HG03135 (cell line): ENCODE data around the gene LAG3.

Source experiments
- ATAC-seq: cut with Tn5 transposase; IDR thresholded peaks from one replicate; pipeline ENCODE4 v1.9.1; 2021; ENCODE audit warnings: mild to moderate bottlenecking, moderate library complexity; ENCODE audit not compliant: unreplicated experiment

Gene LAG3

DNA sequence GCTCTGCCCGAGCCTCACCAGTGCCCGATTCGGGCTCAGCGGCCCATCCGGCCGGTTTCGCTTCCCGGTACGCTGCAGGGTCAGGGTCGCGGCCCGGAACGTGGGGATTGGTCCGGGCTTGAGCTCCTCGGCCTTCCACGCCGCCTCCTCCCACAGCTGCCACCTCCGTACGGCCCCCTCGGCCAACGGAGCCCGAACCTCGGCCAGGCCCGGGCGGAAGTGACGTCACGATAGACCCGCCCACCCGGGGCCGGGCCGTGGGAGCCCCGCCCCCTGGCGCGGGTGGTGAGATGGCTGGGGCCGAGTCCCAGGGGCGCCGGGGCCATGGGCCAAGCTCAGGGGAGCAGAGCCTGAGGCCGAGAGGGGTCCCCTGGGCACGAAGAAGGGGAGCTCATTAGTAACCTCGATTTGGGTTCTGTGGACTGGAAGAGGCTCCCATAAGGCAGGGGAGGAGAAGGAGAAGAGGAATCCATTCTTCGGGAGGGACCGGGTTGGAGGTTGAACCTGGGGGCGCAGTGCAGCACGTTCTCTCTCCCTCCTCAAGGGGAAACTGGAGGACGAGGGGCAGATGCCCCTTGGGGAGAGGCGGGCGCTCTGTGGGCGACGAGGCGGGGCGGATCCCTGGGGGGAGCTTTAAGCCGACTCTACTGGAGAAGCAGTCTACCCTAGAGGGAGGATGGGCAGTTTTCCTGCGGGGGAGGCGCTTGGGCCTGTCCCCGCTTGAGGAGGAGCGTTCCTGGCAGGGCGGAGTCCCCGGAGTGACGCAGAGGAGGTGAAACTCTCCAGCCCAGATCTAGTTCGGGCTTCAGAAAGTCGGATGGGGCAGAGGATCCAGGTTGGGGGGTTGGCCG is 19.2 kb upstream of the LAG3 start, which contains the start of gene MLF2:
Gene MLF2 (minus strand): TSS at position 221 of the 851 bp plus-strand sequence. CDS start 807 bp downstream, outside the sequence.
- peak; percentile 89 for ATAC-seq

GRCh38 chr12:6753772-6754356 is 18.5 kb upstream of the LAG3 start:
- ATAC-seq, result no peak

DNA sequence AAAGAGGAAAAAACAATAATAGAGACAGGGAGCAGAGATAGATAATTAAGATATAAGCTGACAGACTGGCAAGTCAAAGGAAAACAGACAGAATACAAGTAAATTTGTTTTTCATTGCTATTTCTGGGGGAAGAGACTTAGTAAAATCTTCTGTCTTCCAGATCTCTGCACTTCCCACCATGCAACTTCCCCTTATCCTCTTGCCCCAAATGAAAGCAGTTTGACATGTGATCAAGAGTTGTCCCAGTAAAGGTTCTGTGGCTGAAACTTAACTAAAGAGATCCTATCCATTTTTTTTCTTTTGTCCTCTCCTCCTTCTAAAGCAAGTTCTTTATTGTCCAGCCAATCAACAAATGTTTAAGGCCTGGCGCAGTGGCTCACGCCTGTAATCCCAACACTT is 17.9 kb upstream of the LAG3 start:
- ATAC-seq, result no peak

DNA sequence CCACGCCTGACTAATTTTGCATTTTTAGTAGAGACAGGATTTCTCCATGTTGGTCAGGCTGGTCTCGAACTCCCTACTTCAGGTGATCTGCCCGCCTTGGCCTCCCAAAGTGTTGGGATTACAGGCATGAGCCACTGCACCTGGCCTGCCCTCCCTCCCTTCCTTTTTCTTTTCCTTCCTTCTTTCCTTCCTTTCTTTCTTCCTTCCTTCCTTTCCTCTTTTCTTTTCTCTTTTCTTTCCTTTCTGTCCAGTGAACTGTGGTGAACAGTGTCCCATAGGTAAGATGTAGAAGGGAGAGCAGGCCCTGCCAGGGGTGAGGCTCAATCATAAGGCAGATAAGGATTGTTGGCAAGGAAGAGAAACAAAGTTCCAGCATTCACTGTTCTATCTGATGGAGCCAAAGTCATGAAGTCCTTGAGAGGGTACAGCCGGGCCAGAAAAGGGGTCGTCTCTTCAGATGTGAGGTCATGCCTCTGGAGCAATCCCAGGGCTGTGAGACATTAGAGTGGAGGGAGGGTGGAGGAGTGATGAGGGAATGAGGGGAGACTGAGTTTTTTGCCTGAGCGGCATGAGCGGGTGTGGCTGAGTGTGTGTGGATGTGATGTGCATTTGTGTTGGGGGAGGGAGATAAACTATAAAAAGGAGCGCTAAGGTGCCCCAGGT is 15.2 kb upstream of the LAG3 start:
- ATAC-seq, result no peak

DNA sequence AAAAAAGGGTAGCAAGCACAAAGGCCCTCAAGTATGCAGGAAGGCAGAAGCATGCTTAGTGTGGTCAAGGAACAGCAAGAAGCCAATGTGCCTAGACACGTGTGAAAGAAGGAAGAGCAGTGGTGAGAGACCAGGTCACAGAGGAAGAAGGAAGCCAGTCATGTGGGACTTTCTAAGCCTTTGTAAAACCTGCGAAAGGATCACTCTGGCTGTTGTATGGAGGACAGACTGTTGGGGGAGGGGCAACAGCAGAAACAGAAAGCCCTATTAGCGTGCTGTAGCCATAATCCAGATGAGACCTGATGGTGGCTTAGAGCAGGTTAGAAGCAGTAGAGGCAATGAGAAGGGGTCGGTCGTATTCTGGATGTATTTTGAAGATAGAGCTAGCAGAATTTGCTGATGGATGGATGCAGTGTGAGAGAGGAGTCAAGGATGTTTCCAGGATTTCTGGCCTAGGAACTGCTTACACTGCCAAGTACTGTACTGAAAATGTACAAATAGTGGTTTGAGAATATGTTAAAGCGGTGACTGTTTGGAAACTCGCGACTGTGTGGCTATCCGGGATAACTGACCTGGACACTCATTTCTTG is 13.7 kb upstream of the LAG3 start:
- no peak for ATAC-seq

GRCh38 chr12:6759741-6760140 is 12.6 kb upstream of the LAG3 start:
- ATAC-seq, result no peak

DNA sequence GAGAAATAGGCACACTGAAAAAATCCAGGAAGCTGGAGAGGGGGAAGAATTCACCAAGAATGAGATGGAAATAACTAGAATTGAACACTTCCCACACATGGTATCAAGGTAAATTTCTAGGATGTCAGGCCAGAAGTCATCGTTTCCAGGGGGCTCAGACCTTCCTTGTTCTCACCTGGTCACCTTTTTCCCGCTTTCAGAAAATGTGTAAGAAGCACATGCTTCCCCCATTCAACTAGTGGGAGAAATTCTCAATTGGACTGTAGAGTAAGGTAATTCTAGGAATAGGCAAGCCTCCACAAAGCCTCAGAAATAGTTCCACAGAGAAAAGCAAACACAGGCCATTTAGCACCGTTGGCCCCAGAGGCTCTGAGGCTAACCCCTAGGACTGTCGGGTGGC is 8.9 kb upstream of the LAG3 start:
- no peak for ATAC-seq

DNA sequence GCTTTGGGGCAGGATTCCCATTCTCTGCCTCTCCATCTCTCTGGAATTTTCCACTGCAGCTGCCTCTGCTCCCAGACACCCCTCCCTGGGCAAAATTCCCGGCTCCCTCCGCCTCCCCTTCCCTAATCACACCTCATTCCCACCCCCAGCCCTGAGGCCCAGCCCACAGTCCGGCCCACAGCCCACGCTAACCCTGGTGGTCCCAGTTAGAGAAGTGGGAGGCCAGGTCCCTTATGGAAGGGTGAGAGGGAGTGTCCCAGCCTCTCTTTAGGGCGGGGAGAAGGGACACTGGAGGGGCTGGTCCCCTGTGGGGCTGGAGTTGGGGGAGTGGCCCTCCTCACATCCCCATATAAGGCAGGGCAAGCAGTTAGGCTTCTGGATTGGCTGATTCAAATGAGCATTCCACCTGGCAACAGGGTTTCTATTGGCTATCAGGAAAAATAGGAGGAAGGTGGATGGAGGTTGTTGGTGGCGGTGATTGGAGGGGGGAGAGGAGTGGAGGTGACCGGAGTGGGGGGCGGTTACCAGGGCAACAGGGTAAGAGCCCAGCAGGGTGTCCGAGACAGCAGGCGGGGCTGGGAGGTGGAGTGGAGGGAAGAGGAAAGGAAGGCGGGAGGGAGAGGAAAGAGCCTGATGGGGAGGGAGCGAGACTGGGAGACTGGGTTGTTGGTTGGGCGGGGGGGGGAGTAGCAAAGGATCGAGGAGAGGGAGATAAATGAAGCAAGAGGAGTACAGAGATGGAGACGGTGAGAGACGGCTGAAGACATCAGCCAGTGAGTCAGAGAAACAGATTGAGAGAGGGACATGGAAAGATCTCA is 8.1 kb upstream of the LAG3 start:
- peak; percentile 68 for ATAC-seq

- ATAC-seq, result no peak
Measured at GRCh38 chr12:6765048-6765633, 7.2 kb upstream of the LAG3 start.

- peak; percentile 6 for ATAC-seq
Measured at GRCh38 chr12:6765634-6766581, 6.4 kb upstream of the LAG3 start, which contains the start of gene PTMS. PTMS (plus strand) TSS chr12:6766363; CDS start chr12:6766706, 343 bp downstream.

GRCh38 chr12:6766651-6767349 is 5.5 kb upstream of the LAG3 start:
- ATAC-seq, result peak; percentile 48

GRCh38 chr12:6767353-6768319 is 4.7 kb upstream of the LAG3 start:
- ATAC-seq, result no peak

DNA sequence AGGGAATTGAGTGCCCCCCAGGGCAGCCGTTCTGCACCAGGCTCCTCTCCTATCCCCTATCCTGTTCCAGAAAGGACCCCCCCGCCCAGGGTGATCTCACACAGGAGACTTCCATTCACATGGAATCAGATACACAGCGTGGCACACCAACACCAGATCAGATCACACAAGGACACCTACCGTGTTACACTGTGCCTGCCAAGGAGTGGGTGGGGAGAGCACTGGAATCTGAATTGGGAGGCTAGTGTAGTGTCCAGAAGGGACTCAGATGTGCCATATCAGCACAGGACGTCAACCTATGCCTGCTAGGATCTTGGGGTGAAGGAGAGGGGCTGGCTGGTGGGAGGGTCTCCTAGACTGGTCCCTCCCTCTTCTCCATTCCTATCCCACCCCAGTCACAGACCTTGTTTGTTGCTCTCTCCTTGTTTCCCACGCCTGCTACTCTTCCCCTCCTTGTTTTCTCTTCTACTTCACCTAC is 3.8 kb upstream of the LAG3 start:
- no peak for ATAC-seq

GRCh38 chr12:6768990-6769389 is 3.3 kb upstream of the LAG3 start:
- no peak for ATAC-seq

DNA sequence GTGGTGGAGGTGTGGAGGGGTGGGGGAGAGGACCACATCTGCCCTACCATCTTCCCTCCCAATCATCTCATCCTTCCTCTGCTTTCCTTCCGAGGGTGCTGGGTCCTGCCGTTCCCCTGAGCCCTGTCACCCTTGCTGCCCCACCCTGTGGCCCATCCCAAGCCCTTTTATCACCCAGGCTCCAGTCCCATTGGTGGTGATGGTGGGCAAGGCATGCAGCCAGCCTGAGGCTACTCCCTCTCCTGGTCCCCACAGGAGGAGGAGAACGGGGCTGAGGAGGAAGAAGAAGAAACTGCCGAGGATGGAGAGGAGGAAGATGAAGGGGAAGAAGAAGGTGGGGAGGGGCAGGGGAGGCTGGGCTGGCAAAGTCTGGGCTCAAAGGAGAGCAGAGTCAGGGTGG is 2.7 kb upstream of the LAG3 start:
- no peak for ATAC-seq

DNA sequence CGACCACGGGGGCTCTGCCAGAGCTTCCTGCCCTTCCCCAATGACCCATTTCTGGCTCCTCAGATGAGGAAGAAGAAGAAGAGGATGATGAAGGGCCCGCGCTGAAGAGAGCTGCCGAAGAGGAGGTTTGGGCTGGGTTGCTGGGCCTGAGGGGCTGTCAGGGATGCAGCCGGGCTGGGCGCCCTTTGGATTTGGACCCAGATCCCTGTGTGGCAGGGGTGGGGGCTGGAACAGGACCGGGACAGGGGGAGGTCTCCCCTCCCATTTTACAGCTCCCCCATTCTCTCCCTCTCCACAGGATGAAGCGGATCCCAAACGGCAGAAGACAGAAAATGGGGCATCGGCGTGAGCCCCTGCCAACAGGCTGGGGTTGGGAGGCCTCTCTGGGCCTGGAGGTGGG is 2.2 kb upstream of the LAG3 start:
- no peak for ATAC-seq

DNA sequence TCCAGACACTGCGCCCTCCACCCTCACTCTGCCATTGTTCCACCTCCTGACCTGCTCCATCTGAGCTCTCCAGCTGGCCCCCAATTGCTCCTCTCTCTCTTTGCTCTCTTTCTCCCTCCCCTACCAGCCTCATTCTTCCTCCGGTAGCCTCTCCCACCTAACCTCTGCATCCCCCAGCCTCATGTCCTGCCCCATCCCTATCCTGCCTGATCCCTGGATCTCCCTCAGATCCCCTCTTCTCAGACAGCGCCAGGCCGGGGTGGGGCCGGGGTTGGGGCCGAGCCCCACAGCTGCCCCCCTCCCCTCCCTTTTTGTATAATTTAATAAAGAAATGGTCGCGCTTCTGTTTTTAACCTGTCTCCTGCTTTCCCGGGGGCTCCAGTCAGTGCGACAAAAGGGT is 1.7 kb upstream of the LAG3 start:
- ATAC-seq, result no peak
